NT2/D1 (cell line): Measurements from ENCODE around the gene MLH3.
A peak's percentile ranks its signal among the peaks of the same experiment; 100 is the strongest.
"Not testable (repeated sequence)": the region's sequence is repeated elsewhere in the genome, so short reads cannot be mapped to it uniquely, and the experiment has no call there.

Experiments
- DNase-seq: peaks from one replicate; pipeline ENCODE4 v3.0.0-alpha.2; 2011; ENCODE audit warnings: low read depth, low spot score
- H3K27me3 ChIP-seq: 2 replicates; pipeline ENCODE4 v1.6.0; 2011; ENCODE audit warnings: mild to moderate bottlenecking; ENCODE audit not compliant: insufficient read length, insufficient read depth
- H3K36me3 ChIP-seq: 2 replicates; pipeline ENCODE4 v1.6.1; 2011; ENCODE audit warnings: mild to moderate bottlenecking, low read length, mixed read lengths; ENCODE audit not compliant: insufficient read depth, insufficient read length
- H3K4me1 ChIP-seq: 2 replicates; pipeline ENCODE4 v1.5.1; 2011; ENCODE audit not compliant: insufficient read depth, insufficient read length
- H3K4me3 ChIP-seq: 2 replicates; pipeline ENCODE4 v1.5.1; 2011; ENCODE audit warnings: low read depth; ENCODE audit not compliant: insufficient read length
- H3K9ac ChIP-seq: 2 replicates; pipeline ENCODE4 v1.6.0; 2011; ENCODE audit warnings: low read depth; ENCODE audit not compliant: insufficient read length
- H3K9me3 ChIP-seq: 2 replicates; pipeline ENCODE4 v1.5.1; 2011; ENCODE audit warnings: mild to moderate bottlenecking, low read length; ENCODE audit not compliant: insufficient read depth
- SUZ12 ChIP-seq: IDR thresholded peaks from 2 replicates; pipeline ENCODE4 v1.6.1; 2011; ENCODE audit not compliant: insufficient read length, insufficient read depth; ENCODE audit errors: extremely low read depth
- YY1 ChIP-seq: IDR thresholded peaks from 2 replicates; pipeline ENCODE4 v1.6.1; 2011; ENCODE audit not compliant: insufficient read length, insufficient read depth
- ZNF274 ChIP-seq: IDR thresholded peaks from 2 replicates; pipeline ENCODE4 v1.6.1; 2011; ENCODE audit warnings: mild to moderate bottlenecking, low read depth, low read length

The MLH3 gene

DNA sequence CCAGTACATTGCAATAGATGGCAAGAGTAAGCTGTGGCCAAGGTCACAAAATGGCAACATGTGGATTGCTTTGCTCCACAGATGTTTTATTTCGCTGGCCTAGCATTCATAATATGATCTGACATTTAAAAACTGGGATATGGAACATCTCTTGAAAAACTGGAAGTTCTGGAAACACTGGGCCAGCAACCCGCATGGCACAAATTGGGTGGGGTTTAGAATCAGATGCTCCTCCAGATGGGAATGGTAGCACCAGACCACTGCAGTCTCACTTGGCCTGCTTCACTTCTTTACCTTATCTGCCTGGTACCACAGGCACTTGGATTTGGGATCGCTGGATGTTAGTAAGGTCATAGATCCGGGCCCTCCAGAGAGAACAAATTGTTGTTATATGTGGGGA is 28.3 kb upstream of the MLH3 start:
- Histone ChIP-seq H3K27me3 (no peaks in the 10 kb centered on the region), H3K4me1 (no peaks in the 10 kb centered on the region), H3K36me3 (peaks cover 28% of the 10 kb centered on the region), H3K4me3 (no peak overlapping the region), H3K9me3 (no peaks in the 10 kb centered on the region), H3K9ac (no peak overlapping the region)
- TF ChIP-seq ZNF274 (no peak), SUZ12 (no peak), YY1 (no peak)
- DNase-seq, result no peak

GRCh38 chr14:75077794-75078193 is 26.5 kb upstream of the MLH3 start:
- Histone ChIP-seq H3K4me1 (no peaks in the 10 kb centered on the region), H3K9me3 (no peaks in the 10 kb centered on the region), H3K9ac (no peak overlapping the region), H3K27me3 (no peaks in the 10 kb centered on the region), H3K36me3 (peaks cover 11% of the 10 kb centered on the region), H3K4me3 (no peak overlapping the region)
- DNase-seq, result no peak
- no peak for TF ChIP-seq ZNF274
- no peak for TF ChIP-seq SUZ12
- TF ChIP-seq YY1, result no peak

DNA sequence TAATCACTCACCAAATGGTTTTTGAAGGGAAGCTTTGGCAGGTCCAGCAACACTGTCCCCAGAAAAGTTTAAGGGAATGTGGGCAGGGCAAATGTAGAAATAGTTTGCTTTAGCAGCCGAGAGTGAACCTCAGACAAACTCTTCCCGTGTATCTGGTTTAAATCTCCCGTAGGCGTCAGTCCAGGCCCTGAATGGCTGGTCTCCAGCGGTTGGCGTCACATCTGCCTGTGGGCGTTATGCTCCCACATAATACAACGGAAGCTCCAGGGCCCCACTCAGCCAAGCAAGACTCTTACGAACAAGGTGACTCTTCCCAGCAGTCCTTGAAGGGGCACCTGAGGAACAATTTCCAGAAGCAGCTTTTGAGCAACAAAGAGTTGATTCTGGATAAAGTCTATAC is 19.1 kb upstream of the MLH3 start:
- Histone ChIP-seq H3K4me3 (no peak overlapping the region), H3K9me3 (no peaks in the 10 kb centered on the region), H3K27me3 (no peaks in the 10 kb centered on the region), H3K36me3 (no peaks in the 10 kb centered on the region), H3K9ac (no peak overlapping the region), H3K4me1 (peaks cover 4% of the 10 kb centered on the region)
- no peak for DNase-seq
- TF ChIP-seq ZNF274, result no peak
- TF ChIP-seq SUZ12, result no peak
- TF ChIP-seq YY1, result no peak

DNA sequence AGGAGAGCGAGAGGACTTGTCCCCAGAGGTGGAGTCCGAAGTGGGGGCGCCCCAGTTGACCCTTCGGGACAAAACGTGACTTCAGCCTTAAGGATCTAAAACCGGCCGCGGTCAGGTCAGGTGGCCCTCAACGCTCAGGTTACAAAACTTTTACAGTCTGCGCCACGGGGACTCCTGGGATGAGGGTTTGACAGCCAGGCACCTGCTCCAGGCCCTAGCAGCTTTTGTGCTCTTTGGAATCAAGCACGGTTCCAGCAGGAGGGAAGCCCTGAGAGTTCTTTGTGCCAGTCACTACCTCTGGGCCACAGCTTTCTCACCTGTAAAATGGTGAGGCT is 18.5 kb upstream of the MLH3 start:
- DNase-seq, result no peak
- no peak for TF ChIP-seq SUZ12
- TF ChIP-seq YY1, result no peak
- no peak for TF ChIP-seq ZNF274
- Histone ChIP-seq H3K27me3 (no peaks in the 10 kb centered on the region), H3K4me1 (peaks cover 4% of the 10 kb centered on the region), H3K4me3 (peak overlapping the region; percentile 70), H3K36me3 (no peaks in the 10 kb centered on the region), H3K9ac (peak overlapping the region; percentile 64), H3K9me3 (no peaks in the 10 kb centered on the region)

DNA sequence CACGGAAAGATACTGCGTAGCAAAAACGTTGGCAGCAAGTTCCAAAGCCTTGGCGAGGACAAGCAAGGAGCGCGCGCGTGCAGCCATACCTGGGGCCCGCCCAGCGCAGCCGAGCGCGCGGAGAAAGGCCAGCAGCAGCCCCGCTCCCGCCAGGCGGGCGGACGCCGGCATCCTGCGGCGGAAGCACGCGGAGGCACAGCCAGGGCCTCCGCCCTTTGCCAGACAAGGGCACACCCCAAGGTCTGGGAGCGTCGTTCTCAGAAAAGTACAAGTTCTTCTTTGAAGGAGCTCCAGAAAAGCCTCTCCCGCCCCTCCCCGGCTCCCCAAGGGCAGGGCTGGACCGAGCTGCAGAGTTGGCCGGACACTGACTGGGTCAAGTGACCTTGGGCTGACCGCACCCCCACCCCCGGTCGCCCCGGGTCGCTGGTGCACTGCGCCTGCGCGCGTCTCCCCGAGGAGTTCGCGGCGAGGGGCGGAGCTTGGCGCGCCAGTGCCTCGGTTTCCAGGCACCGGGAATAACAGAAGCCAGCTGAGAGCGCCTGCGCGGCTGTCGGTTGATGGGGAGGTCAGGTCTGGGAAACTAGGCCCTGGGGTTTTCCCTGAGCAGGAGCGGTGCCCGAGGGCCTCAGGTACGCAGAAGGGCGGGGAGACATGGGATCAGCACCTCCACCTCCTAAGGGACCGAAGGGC is 18.0 kb upstream of the MLH3 start, which contains the start of gene ZC2HC1C:
ZC2HC1C (plus strand) TSS at position 521 of the 690 bp plus-strand sequence. CDS start 933 bp downstream, outside the sequence.
- Histone ChIP-seq H3K4me3 (peak within 1 kb of the TSS; percentile 70), H3K9ac (peak within 1 kb of the TSS; percentile 87), H3K9me3 (no peaks in the 10 kb centered on the region), H3K27me3 (no peaks in the 10 kb centered on the region), H3K36me3 (no peaks in the 10 kb centered on the region), H3K4me1 (peaks cover 4% of the 10 kb centered on the region)
- peak; percentile 57 for DNase-seq
- no peak for TF ChIP-seq ZNF274
- TF ChIP-seq SUZ12, result no peak
- no peak for TF ChIP-seq YY1

DNA sequence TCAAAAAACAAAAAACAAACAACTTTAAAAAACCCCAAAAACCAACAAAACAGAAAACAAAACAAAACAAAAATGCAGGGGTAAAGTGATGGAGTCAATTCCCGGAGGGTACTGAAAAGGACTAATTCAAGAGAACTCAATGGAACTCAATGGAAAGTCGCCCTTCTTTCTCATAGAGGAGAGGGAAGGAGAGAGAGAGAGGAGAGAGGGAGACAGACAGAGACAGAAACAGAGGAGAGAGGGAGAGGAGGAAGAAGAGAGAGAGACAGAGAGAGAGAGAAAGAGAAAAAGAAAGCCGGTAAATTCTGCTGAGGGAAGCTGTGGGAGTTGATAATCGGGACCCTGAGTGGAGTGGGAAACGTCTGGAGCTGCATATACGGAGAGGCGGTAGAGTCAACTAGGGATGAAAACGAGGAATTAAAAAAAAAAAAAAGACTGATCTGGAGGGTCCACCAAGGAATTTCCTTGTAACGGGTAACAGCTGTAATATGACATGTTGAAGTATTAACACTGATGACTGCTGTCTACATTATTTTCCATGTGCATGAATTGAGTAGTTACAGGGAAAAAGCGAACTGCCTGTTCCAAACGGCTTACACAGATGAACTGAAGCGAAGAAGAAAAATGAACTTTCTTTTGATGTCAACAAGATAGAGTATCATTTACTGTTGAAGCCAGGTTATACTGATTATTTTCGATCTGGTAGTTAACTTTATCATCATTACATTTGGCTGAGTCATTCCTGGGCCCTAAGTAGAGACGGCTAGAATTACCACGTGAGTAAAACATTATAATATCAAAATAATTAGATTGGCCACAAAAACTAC is 17.2 kb upstream of the MLH3 start:
- H3K4me3 ChIP-seq, result peak overlapping the region; percentile 70
- DNase-seq, result no peak
- H3K27me3 ChIP-seq, result no peaks in the 10 kb centered on the region
- peak overlapping the region; percentile 87 for H3K9ac ChIP-seq
- no peaks in the 10 kb centered on the region for H3K36me3 ChIP-seq
- TF ChIP-seq ZNF274, result no peak
- no peak for TF ChIP-seq YY1
- no peak for TF ChIP-seq SUZ12
- H3K9me3 ChIP-seq, result no peaks in the 10 kb centered on the region
- H3K4me1 ChIP-seq, result peaks cover 4% of the 10 kb centered on the region

DNA sequence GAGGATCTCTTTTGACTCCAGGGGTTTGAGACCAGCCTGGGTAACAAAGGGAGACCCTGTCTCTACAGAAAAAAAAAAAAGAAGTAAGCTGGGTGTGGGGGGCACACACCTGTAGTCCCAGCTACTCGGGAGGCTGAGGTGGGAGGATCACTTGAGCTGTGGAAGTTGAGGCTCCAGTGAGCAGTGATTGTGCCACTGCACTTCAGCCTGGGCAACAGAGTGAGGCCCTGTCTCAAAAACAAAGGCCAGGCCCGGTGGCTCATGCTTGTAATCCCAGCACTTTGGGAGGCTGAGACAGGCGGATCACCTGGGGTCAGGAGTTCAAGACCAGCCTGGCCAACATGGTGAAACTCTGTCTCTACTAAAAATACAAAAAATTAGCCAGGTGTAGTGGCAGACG is 16.5 kb upstream of the MLH3 start:
- not testable (repeated sequence) for H3K4me3 ChIP-seq, H3K27me3 ChIP-seq

More for the DNA sequence above, 16.5 kb upstream of the MLH3 start:
- not testable (repeated sequence) for DNase-seq, H3K4me1 ChIP-seq, H3K9ac ChIP-seq, H3K9me3 ChIP-seq, H3K36me3 ChIP-seq
